ENCODE results near the gene ALDH1A2. TPM values are rescaled to one million over a fixed set of nuclear protein-coding genes. Genes with fewer than 3 reads are reported as not detected.
"Not testable (repeated sequence)": the region's sequence is repeated elsewhere in the genome, so short reads cannot be mapped to it uniquely, and the experiment has no call there.

ALDH1A2 gene
- total RNA-seq, 4 donors from 2014 or later = 8.0 to 24.3 (median 13.9) TPM

DNA sequence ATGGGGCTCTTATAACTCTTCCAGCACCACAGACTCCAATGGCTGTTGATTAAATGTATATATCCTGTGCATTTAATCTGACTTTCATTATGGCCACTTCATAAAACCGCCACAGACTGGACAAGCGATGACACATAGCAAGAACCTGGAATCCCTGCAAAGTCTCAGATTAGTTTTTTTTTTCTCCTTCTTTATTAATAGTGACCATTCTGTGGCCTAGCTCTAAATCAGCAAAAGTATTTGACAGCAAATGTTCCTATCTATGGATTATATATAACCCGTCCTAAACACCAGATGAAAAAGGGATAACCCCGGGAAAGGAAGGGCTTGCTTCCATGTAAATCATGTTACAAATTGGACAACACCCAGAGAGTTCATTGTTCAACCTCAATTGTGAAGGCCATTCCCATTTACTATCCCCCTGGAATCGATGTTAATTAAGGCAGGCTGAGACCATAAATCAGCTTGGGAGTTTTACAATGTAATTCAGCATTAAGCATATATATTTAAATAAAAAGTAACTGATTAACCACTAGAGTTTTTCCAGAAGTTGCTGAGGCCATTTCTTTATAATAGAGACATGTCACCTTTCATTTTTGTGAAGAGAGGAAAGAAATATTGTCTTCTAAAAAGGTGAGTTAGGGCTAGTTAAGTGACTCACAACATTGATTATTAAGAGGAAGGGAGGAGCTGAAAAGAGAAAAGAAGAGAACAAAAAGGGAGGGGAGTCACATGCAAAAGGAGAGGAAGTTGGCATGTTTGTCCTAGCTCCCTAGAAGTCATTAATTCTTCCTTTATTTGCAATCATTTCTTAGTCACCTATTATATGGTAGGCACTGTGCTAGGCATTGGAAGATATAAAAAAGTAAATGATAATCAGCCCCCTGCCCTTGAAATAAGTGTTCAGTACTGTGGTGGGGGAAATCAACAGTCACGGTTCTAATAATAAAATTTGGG, 26.2 kb downstream of the ALDH1A2 start:
- no peak overlapping the region for H3K27ac ChIP-seq
- no peak for TF ChIP-seq POLR2A (IDR thresholded peaks at IDR 0.05)
- TF ChIP-seq CTCF (IDR thresholded peaks at IDR 0.05) = no peak
- TF ChIP-seq EP300 (IDR thresholded peaks at IDR 0.05) = no peak
- H3K4me3 ChIP-seq = no peak overlapping the region
- 56 to 59% methylated on average over 6 of the region's 6 CpGs for WGBS, 2 donors
- H3K36me3 ChIP-seq = no peaks in the 10 kb centered on the region
- H3K27me3 ChIP-seq = peaks cover 0 to 3% of the 10 kb centered on the region in 2 donors
- DNase-seq (ENCODE audit: low spot score in 2 of 2) = no peak
- H3K9me3 ChIP-seq = no peaks in the 10 kb centered on the region
- no peaks in the 10 kb centered on the region for H3K4me1 ChIP-seq

GRCh38 chr15:58038426-58039078, 27.0 kb downstream of the ALDH1A2 start:
- Histone ChIP-seq H3K4me1 (no peaks in the 10 kb centered on the region), H3K27me3 (peaks cover 0 to 3% of the 10 kb centered on the region in 2 donors), H3K4me3 (no peak overlapping the region), H3K9me3 (no peaks in the 10 kb centered on the region), H3K36me3 (no peaks in the 10 kb centered on the region), H3K27ac (no peak overlapping the region)
- DNase-seq (ENCODE audit: low spot score in 2 of 2) = no peak
- TF ChIP-seq CTCF (IDR thresholded peaks at IDR 0.05) (no peak), EP300 (IDR thresholded peaks at IDR 0.05) (no peak), POLR2A (IDR thresholded peaks at IDR 0.05) (no peak)
- 46 to 48% methylated on average over 2 of the region's 2 CpGs for WGBS, 2 donors

DNA sequence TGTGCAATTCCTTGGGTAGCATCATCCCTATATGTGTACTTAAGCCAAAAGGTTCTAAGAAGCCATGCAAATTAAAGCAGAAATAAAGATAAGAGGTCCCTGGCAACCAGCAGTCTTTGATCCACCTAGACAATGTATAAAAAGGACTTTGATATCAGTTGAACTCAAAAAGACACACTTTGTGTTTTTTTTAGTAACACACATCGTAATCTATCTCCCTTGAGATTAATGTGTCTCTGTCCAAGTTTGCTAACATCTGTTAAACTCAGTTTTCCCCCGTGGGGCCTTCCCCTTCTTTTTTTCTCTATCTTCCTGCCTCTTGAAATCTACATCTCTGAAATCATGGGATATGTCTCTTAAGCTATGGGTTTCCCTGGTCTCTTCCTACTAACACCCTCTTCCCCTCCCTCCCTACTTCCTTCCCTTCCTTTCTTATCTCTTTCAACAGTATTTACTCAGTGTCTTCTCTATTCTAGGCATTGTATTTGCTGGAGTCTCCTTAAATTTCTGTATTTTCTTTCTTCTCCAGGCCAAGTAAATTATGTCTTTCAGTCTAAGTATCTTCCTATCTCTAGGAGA, 27.7 kb downstream of the ALDH1A2 start:
- Histone ChIP-seq H3K27me3 (peaks cover 0 to 3% of the 10 kb centered on the region in 2 donors), H3K9me3 (no peaks in the 10 kb centered on the region), H3K4me3 (no peak overlapping the region), H3K4me1 (no peaks in the 10 kb centered on the region), H3K36me3 (no peaks in the 10 kb centered on the region), H3K27ac (no peak overlapping the region)
- TF ChIP-seq CTCF (IDR thresholded peaks at IDR 0.05) = no peak
- no peak for TF ChIP-seq POLR2A (IDR thresholded peaks at IDR 0.05)
- no peak for TF ChIP-seq EP300 (IDR thresholded peaks at IDR 0.05)
- 29 to 40% methylated on average over 2 of the region's 2 CpGs for WGBS, 2 donors
- no peak for DNase-seq (ENCODE audit: low spot score in 2 of 2)

DNA sequence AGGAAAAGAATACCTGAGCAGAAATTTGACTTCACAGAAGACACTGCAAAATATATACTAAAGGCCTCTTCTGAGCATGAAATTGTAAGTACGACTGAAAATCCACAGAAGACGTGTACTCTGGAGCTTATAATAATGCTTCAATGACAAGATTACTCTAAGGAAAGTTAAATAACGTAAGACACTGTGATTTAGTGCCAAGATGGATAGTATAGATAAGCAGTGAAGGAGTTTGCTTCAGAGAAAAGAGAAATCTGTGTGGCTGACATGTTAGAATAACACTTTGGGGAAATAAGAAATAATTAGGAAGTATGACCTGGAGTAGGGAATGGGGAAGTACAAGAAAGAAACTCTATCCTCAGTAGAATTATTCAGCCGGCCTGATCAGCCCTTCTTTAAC, 28.9 kb downstream of the ALDH1A2 start:
- no peaks in the 10 kb centered on the region for H3K36me3 ChIP-seq
- no peak overlapping the region for H3K27ac ChIP-seq
- H3K27me3 ChIP-seq = no peaks in the 10 kb centered on the region
- TF ChIP-seq CTCF (IDR thresholded peaks at IDR 0.05) (no peak), POLR2A (IDR thresholded peaks at IDR 0.05) (no peak)
- no peak overlapping the region for H3K4me3 ChIP-seq
- no peaks in the 10 kb centered on the region for H3K4me1 ChIP-seq
- no peak for DNase-seq (ENCODE audit: low spot score in 2 of 2)
- 72 to 79% methylated on average over 4 of the region's 4 CpGs for WGBS, 2 donors
- no peaks in the 10 kb centered on the region for H3K9me3 ChIP-seq

DNA sequence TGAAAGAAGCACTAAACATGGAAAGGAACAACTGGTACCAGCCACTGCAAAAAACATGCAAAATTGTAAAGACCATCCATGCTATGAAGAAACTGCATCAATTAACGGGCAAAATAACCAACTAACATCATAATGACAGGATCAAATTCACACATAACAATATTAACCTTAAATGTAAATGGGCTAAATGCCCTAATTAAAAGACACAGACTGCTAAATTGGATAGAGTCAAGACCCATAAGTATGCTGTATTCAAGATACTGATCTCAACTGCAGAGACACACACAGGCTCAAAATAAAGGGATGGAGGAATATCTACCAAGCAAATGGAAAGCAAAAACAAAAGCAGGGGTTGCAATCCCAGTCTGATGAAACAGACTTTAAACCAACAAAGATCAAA, 37.1 kb downstream of the ALDH1A2 start:
- H3K4me1 ChIP-seq; DNase-seq (ENCODE audit: low spot score in 2 of 2); H3K36me3 ChIP-seq; H3K27me3 ChIP-seq; H3K4me3 ChIP-seq; H3K27ac ChIP-seq: not testable (repeated sequence)
- peaks cover 0 to 57% (median 5%) of the 10 kb centered on the region in 4 donors for H3K9me3 ChIP-seq
- 90 to 92% methylated on average over 1 of the region's 1 CpG for WGBS, 2 donors

All from tibial nerve (tissue), 4 donors.